Endothelial cell of umbilical vein (primary cell): ENCODE data around the gene ZNF644. TPM values are rescaled to one million over a fixed set of nuclear protein-coding genes. Genes with fewer than 3 reads are reported as not detected.

Experiments
- BruUV-seq: library from RNA; stranded (reverse); fragments of 400-500 nt; replicated peaks from 2 replicates; lab custom pipeline; 2021; lab: Mats Ljungman, UMichigan
- CTCF ChIA-PET: fragments of 300-600, 350-600 bp; sonication (Branson Sonifier 250); formaldehyde crosslinking; loops from one replicate; lab custom pipeline; 2021; ENCODE audit warnings: antibody characterized with exemption, inconsistent platforms; lab: Charles Lee
- POLR2A ChIA-PET: fragments of 300-600, 350-600 bp; sonication (Branson Sonifier 250); formaldehyde crosslinking; loops from one replicate; lab custom pipeline; 2021; ENCODE audit warnings: antibody characterized with exemption, inconsistent platforms; lab: Charles Lee
- DNase-seq: peaks from one replicate; pipeline ENCODE4 v3.0.0-alpha.2; 2011; ENCODE audit warnings: low read depth, low spot score
- FAIRE-seq: peaks from 2 replicates; lab custom pipeline; 2011; peaks lifted over from hg19 to GRCh38; lab: Jason Lieb, UNC
- H2AFZ ChIP-seq: 2 replicates; pipeline ENCODE4 v1.6.0; 2012; ENCODE audit warnings: low read depth, low read length, control low read depth, inconsistent platforms
- H3K27ac ChIP-seq: 2 replicates; pipeline ENCODE4 v1.5.1; 2011; ENCODE audit warnings: low read depth, mild to moderate bottlenecking, control low read depth, low read length, moderate library complexity; ENCODE audit not compliant: insufficient read depth
- H3K27me3 ChIP-seq, 2 experiments: 2 replicates each; pipeline versions ENCODE4 v1.6.0 to v1.6.1; 2011; ENCODE audit warnings: low read length in 2 of 2, mixed read lengths in 1 of 2; ENCODE audit not compliant: control insufficient read depth in 2 of 2, insufficient read depth in 2 of 2
- H3K36me3 ChIP-seq, 2 experiments: 2 replicates in 1 of 2; 3 replicates in 1 of 2; pipeline ENCODE4 v1.5.1; 2011; ENCODE audit warnings: low read length in 2 of 2, mild to moderate bottlenecking in 1 of 2, moderate library complexity in 1 of 2; ENCODE audit not compliant: control insufficient read depth in 2 of 2, insufficient read depth in 2 of 2; ENCODE audit errors: extremely low read depth in 1 of 2
- H3K4me1 ChIP-seq: 3 replicates; pipeline ENCODE4 v1.5.1; 2011; ENCODE audit warnings: mild to moderate bottlenecking, low read length; ENCODE audit not compliant: control insufficient read depth, insufficient read depth; ENCODE audit errors: extremely low read depth
- H3K4me2 ChIP-seq: 2 replicates; pipeline ENCODE4 v1.6.1; 2011; ENCODE audit warnings: low read length, control low read depth, mixed read lengths; ENCODE audit not compliant: insufficient read depth
- H3K4me3 ChIP-seq, 3 experiments: fragments of 200-600 bp in 1 of 3; sonication (generic), shearing (Covaris generic) in 1 of 3; replicated peaks in 1 of 3; 2 replicates each; pipeline ENCODE4 v1.5.1; 2011 to 2016; ENCODE audit warnings: control low read depth in 3 of 3, low read length in 3 of 3, mild to moderate bottlenecking in 2 of 3, inconsistent platforms in 1 of 3, low read depth in 1 of 3, moderate library complexity in 1 of 3; ENCODE audit not compliant: insufficient read depth in 1 of 3
- H3K79me2 ChIP-seq: 2 replicates; pipeline ENCODE4 v1.6.0; 2012; ENCODE audit warnings: low read length, inconsistent platforms; ENCODE audit not compliant: control insufficient read depth, insufficient read depth
- H3K9ac ChIP-seq: replicated peaks from 2 replicates; pipeline ENCODE3; 2011; ENCODE audit warnings: low read length, control low read depth; ENCODE audit not compliant: insufficient read depth; ENCODE audit errors: extremely low read depth
- H3K9me1 ChIP-seq: replicated peaks from 3 replicates; pipeline ENCODE4 v1.6.0; 2011; ENCODE audit warnings: mild to moderate bottlenecking, low read length; ENCODE audit not compliant: control insufficient read depth, insufficient read depth; ENCODE audit errors: extremely low read depth
- H3K9me3 ChIP-seq: replicated peaks from 2 replicates; pipeline ENCODE4 v1.5.1; 2012; ENCODE audit warnings: low read length, inconsistent platforms; ENCODE audit not compliant: control insufficient read depth, insufficient read depth
- H4K20me1 ChIP-seq: replicated peaks from 2 replicates; pipeline ENCODE3; 2011; ENCODE audit warnings: mild to moderate bottlenecking, low read length; ENCODE audit not compliant: control insufficient read depth, insufficient read depth; ENCODE audit errors: extremely low read depth
- CTCF ChIP-seq, 2 donors: IDR thresholded peaks; 1 replicate in 1 of 2; 2 replicates in 1 of 2; pipeline ENCODE4 v1.5.1; 2011; ENCODE audit warnings: low read length in 2 of 2, mild to moderate bottlenecking in 2 of 2, moderate library complexity in 2 of 2, control low read depth in 1 of 2, inconsistent platforms in 1 of 2, low read depth in 1 of 2; ENCODE audit not compliant: insufficient read depth in 1 of 2; ENCODE audit errors: extremely low read depth in 1 of 2
- EZH2 ChIP-seq: IDR thresholded peaks from 2 replicates; pipeline ENCODE4 v1.6.1; 2012; ENCODE audit warnings: borderline replicate concordance, low read depth, mild to moderate bottlenecking, moderate library complexity, low read length, inconsistent platforms; ENCODE audit not compliant: severe bottlenecking
- FOS ChIP-seq: IDR thresholded peaks from 2 replicates; pipeline ENCODE4 v1.6.1; 2011; ENCODE audit warnings: mild to moderate bottlenecking, low read length, moderate library complexity, borderline replicate concordance; ENCODE audit not compliant: insufficient read depth
- GATA2 ChIP-seq: IDR thresholded peaks from 2 replicates; pipeline ENCODE4 v1.7.0; 2011; ENCODE audit warnings: low read depth, mild to moderate bottlenecking, moderate library complexity, mixed read lengths, low read length; ENCODE audit not compliant: insufficient read length, insufficient read depth
- JUN ChIP-seq: IDR thresholded peaks from 2 replicates; pipeline ENCODE4 v1.6.1; 2011; ENCODE audit warnings: borderline replicate concordance, low read depth; ENCODE audit not compliant: insufficient read length, insufficient read depth
- MAX ChIP-seq: IDR thresholded peaks from 2 replicates; pipeline ENCODE4 v1.6.1; 2011; ENCODE audit not compliant: insufficient read depth, insufficient read length
- MYC ChIP-seq: IDR thresholded peaks from one replicate; pipeline ENCODE4 v1.6.1; 2011; ENCODE audit warnings: mild to moderate bottlenecking, low read depth, low read length
- POLR2A ChIP-seq: IDR thresholded peaks from 2 replicates; pipeline ENCODE4 v1.6.1; 2012; ENCODE audit warnings: low read depth, mild to moderate bottlenecking, control low read depth, low read length
- POLR2AphosphoS5 ChIP-seq: IDR thresholded peaks from 2 replicates; pipeline ENCODE4 v1.6.1; 2012; ENCODE audit warnings: low read depth, mild to moderate bottlenecking, control low read depth, low read length, moderate library complexity; ENCODE audit not compliant: insufficient read depth
- dilution Hi-C: fragments of 300-500 bp; cut with MboI; formaldehyde crosslinking; loops from one replicate; pipeline ENCODE4 v1.15.0; 2019; ENCODE audit warnings: low sequenced_read_pairs; ENCODE audit not compliant: extremely low pct_ligation_motif_present
- intact Hi-C: fragments of 100-400 bp; cut with micrococcal nuclease; formaldehyde crosslinking; loops from one replicate; pipeline ENCODE4 v1.10.0; 2022
- polyA plus RNA-seq, 4 experiments: library from polyadenylated mRNA; depleted of rRNA in 3 of 4; stranded (reverse) in 3 of 4; unstranded in 1 of 4; fragments of >200 nt; gene quantifications; 2 replicates each; pipeline versions ENCODE4 v1.2.1 to v1.2.3, GENCODE V29; 2011 to 2012; ENCODE audit warnings: missing spikeins in 1 of 4
- total RNA-seq: library from RNA; stranded (reverse); gene quantifications from 2 replicates; pipeline ENCODE4 v1.2.3, GENCODE V29; 2021

The ZNF644 gene
- total and polyA plus RNA-seq, 2 donors (not counting 3 experiments of a cell fraction or from before 2014, with no cell fraction given) = 7.2 to 47.0 TPM

GRCh38 chr1:91024481-91025119, 2.8 kb upstream of the ZNF644 start:
- Histone ChIP-seq H3K36me3 (no peaks in the 10 kb centered on the region), H3K4me1 (peaks cover 18% of the 10 kb centered on the region), H2AFZ (no peak overlapping the region), H3K4me3 (no peak overlapping the region), H3K27me3 (no peaks in the 10 kb centered on the region), H3K79me2 (peaks cover 18% of the 10 kb centered on the region), H3K4me2 (no peak overlapping the region), H3K9me3 (no peaks in the 10 kb centered on the region), H3K9ac (no peak overlapping the region), H3K9me1 (no peaks in the 10 kb centered on the region), H4K20me1 (no peaks in the 10 kb centered on the region), H3K27ac (no peak overlapping the region)
- POLR2A ChIA-PET = no interaction called here
- TF ChIP-seq POLR2A = no peak
- TF ChIP-seq FOS = no peak
- no peak for TF ChIP-seq MYC
- no peak for TF ChIP-seq MAX
- DNase-seq = no peak
- BruUV-seq = no TSS peak
- dilution Hi-C loops (no loop called here), intact Hi-C loops (loop anchor here (5.0 kb wide), 1 partner anchor 143 kb away; no protein-coding TSS in a partner anchor)
- CTCF ChIA-PET = no interaction called here
- no peak for FAIRE-seq

- peak overlapping the region; percentile 78 for H2AFZ ChIP-seq
- H3K36me3 ChIP-seq = no peaks in the 10 kb centered on the region
- H3K4me1 ChIP-seq = peaks cover 19% of the 10 kb centered on the region
- H3K27ac ChIP-seq = peak overlapping the region; percentile 97
- DNase-seq = no peak
- peaks cover 4% of the 10 kb centered on the region for H4K20me1 ChIP-seq
- CTCF ChIA-PET = interaction anchor here (1.0 to 1.7 kb wide), 4 partner anchors 11 to 301 kb away, joined by 3 to 8 read pairs (median 5); no protein-coding TSS in a partner anchor
- H3K79me2 ChIP-seq = peaks cover 39% of the 10 kb centered on the region
- intact Hi-C loops (loop anchor here (5.0 kb wide), 1 partner anchor 145 kb away; no protein-coding TSS in a partner anchor), dilution Hi-C loops (no loop called here)
- TF ChIP-seq CTCF (IDR thresholded peaks at IDR 0.05; ENCODE audit: extremely low read depth in 1 of 2, insufficient read depth in 1 of 2, low read depth in 1 of 2, low read length in 2 of 2) = no peak
- TF ChIP-seq GATA2 = no peak
- TF ChIP-seq EZH2 = no peak
- no peak for TF ChIP-seq MYC
- TF ChIP-seq JUN = no peak
- no peak for TF ChIP-seq MAX
- no peak for TF ChIP-seq POLR2A
- TF ChIP-seq POLR2AphosphoS5 = no peak
- no peak for TF ChIP-seq FOS
- no peaks in the 10 kb centered on the region for H3K9me3 ChIP-seq
- peak overlapping the region; percentile 42 for H3K4me2 ChIP-seq
- POLR2A ChIA-PET = no interaction called here
- no peaks in the 10 kb centered on the region for H3K9me1 ChIP-seq
- FAIRE-seq = no peak
- peak overlapping the region in 2 of 3 experiments; percentile 72 to 81 for H3K4me3 ChIP-seq
- H3K27me3 ChIP-seq = no peaks in the 10 kb centered on the region
- BruUV-seq = no TSS peak
- peak overlapping the region; percentile 99 for H3K9ac ChIP-seq
Measured at GRCh38 chr1:91022518-91022929, 689 bp upstream of the ZNF644 start.
